Tibial artery (tissue), 4 donors: ENCODE results near the gene CRHR1.

Source experiments
- DNase-seq, 2 donors: peaks; one replicate each; pipeline ENCODE4 v3.0.0-alpha.2; 2019
- H3K27ac ChIP-seq, 2 donors: fragments of 200-600 bp; sonication (generic) in 1 of 2; 1 replicate in 1 of 2; 2 replicates in 1 of 2; pipeline ENCODE4 v1.5.1; 2018 to 2019; ENCODE audit warnings: mild to moderate bottlenecking in 1 of 2
- H3K27me3 ChIP-seq, 2 donors: fragments of 200-600 bp; sonication (generic) in 1 of 2; one replicate each; pipeline versions ENCODE4 v1.5.1 to v1.6.0; 2016 to 2019
- H3K36me3 ChIP-seq, 3 donors: fragments of 200-600 bp; sonication (generic) in 2 of 3; one replicate each; pipeline ENCODE4 v1.5.1; 2016 to 2019; ENCODE audit warnings: mild to moderate bottlenecking in 2 of 3
- H3K4me1 ChIP-seq, 4 donors: fragments of 200-600 bp; sonication (generic) in 2 of 4; 1 replicate in 3 of 4; 2 replicates in 1 of 4; pipeline ENCODE4 v1.5.1; 2016 to 2019
- H3K4me3 ChIP-seq, 2 donors: fragments of 200-600 bp; sonication (generic) in 1 of 2; 1 replicate in 1 of 2; 2 replicates in 1 of 2; pipeline ENCODE4 v1.5.1; 2018 to 2019; ENCODE audit warnings: mild to moderate bottlenecking in 2 of 2
- H3K9me3 ChIP-seq, 3 donors: fragments of 200-600 bp; sonication (generic) in 1 of 3; one replicate each; pipeline ENCODE4 v1.5.1; 2016 to 2019
- CTCF ChIP-seq, 2 experiments: fragments of 200-600 bp in 1 of 2; fragments of 450-650 bp in 1 of 2; IDR thresholded peaks; one replicate each; pipeline ENCODE4 v1.5.1; 2017 to 2019; ENCODE audit warnings: antibody characterized with exemption in 2 of 2, mild to moderate bottlenecking in 1 of 2, moderate library complexity in 1 of 2
- intact Hi-C: fragments of 100-400 bp; cut with DNase I; formaldehyde crosslinking; loops from one replicate; pipeline ENCODE4 v1.15.0; 2023; ENCODE audit warnings: low total_unique reads

Gene CRHR1

GRCh38 chr17:45793999-45794540, 9.9 kb downstream of the CRHR1 start:
- no peak for DNase-seq
- H3K27me3 ChIP-seq, result peaks cover 0 to 89% of the 10 kb centered on the region in 2 donors
- intact Hi-C loops, result no loop called here
- peaks cover 0 to 8% (median 0%) of the 10 kb centered on the region in 4 donors for H3K4me1 ChIP-seq
- H3K36me3 ChIP-seq, result no peaks in the 10 kb centered on the region
- no peak overlapping the region for H3K4me3 ChIP-seq
- no peak for TF ChIP-seq CTCF (IDR thresholded peaks at IDR 0.05)
- no peak overlapping the region for H3K27ac ChIP-seq
- no peaks in the 10 kb centered on the region for H3K9me3 ChIP-seq

- Histone ChIP-seq H3K27me3 (peaks cover 0 to 89% of the 10 kb centered on the region in 2 donors), H3K4me1 (peaks cover 0 to 8% (median 0%) of the 10 kb centered on the region in 4 donors), H3K9me3 (no peaks in the 10 kb centered on the region), H3K27ac (no peak overlapping the region), H3K36me3 (no peaks in the 10 kb centered on the region), H3K4me3 (no peak overlapping the region)
- no peak for DNase-seq
- intact Hi-C loops, result no loop called here
- TF ChIP-seq CTCF (IDR thresholded peaks at IDR 0.05), result no peak
Observed at GRCh38 chr17:45794840-45795239, 10.7 kb downstream of the CRHR1 start.

- H3K4me3 ChIP-seq, result no peak overlapping the region
- intact Hi-C loops, result no loop called here
- DNase-seq, result no peak
- no peak for TF ChIP-seq CTCF (IDR thresholded peaks at IDR 0.05)
- H3K36me3 ChIP-seq, result no peaks in the 10 kb centered on the region
- no peaks in the 10 kb centered on the region for H3K4me1 ChIP-seq
- H3K27me3 ChIP-seq, result peaks cover 0 to 72% of the 10 kb centered on the region in 2 donors
- no peaks in the 10 kb centered on the region for H3K9me3 ChIP-seq
- no peak overlapping the region for H3K27ac ChIP-seq
Observed at GRCh38 chr17:45800816-45801215, 16.7 kb downstream of the CRHR1 start.

- no peaks in the 10 kb centered on the region for H3K9me3 ChIP-seq
- H3K27ac ChIP-seq, result no peak overlapping the region
- no peak overlapping the region for H3K4me3 ChIP-seq
- DNase-seq, result no peak
- intact Hi-C loops, result no loop called here
- no peaks in the 10 kb centered on the region for H3K36me3 ChIP-seq
- TF ChIP-seq CTCF (IDR thresholded peaks at IDR 0.05), result no peak
- no peaks in the 10 kb centered on the region for H3K4me1 ChIP-seq
- H3K27me3 ChIP-seq, result peaks cover 0 to 72% of the 10 kb centered on the region in 2 donors
Observed at GRCh38 chr17:45801421-45801820, 17.3 kb downstream of the CRHR1 start.

- no peaks in the 10 kb centered on the region for H3K36me3 ChIP-seq
- H3K27me3 ChIP-seq, result peaks cover 0 to 62% of the 10 kb centered on the region in 2 donors
- H3K4me1 ChIP-seq, result no peaks in the 10 kb centered on the region
- no peaks in the 10 kb centered on the region for H3K9me3 ChIP-seq
- TF ChIP-seq CTCF (IDR thresholded peaks at IDR 0.05), result no peak
- H3K4me3 ChIP-seq, result no peak overlapping the region
- no peak overlapping the region for H3K27ac ChIP-seq
- intact Hi-C loops, result no loop called here
- DNase-seq, result no peak
Observed at GRCh38 chr17:45808845-45809244, 24.7 kb downstream of the CRHR1 start.

GRCh38 chr17:45809499-45809898, 25.4 kb downstream of the CRHR1 start:
- no peak overlapping the region for H3K27ac ChIP-seq
- intact Hi-C loops, result no loop called here
- peaks cover 0 to 58% of the 10 kb centered on the region in 2 donors for H3K27me3 ChIP-seq
- DNase-seq, result no peak
- no peaks in the 10 kb centered on the region for H3K36me3 ChIP-seq
- no peaks in the 10 kb centered on the region for H3K9me3 ChIP-seq
- no peak for TF ChIP-seq CTCF (IDR thresholded peaks at IDR 0.05)
- H3K4me3 ChIP-seq, result no peak overlapping the region
- H3K4me1 ChIP-seq, result no peaks in the 10 kb centered on the region
